ENCODE data around the gene COG7.

DNA sequence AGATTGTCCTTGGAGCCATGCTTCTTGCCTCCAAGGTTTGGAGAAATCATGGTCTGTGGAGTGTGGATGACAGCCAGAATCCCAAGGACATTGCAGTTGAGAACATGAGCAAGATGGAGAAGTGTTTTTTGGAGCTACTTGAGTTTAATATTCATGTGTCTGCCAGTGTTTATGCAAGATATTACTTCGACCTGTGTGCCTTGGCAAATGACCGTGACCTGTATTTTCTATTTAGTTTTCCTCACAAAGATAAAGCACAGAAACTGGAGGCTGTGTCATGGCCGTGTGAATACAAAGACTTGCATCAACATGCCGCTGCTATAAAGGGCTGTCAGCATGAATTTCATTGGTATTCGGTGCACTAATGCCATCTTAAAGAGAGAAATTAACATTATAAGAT lies 48.3 kb upstream of the COG7 start:
- TF ChIP-seq, protein P1, sequence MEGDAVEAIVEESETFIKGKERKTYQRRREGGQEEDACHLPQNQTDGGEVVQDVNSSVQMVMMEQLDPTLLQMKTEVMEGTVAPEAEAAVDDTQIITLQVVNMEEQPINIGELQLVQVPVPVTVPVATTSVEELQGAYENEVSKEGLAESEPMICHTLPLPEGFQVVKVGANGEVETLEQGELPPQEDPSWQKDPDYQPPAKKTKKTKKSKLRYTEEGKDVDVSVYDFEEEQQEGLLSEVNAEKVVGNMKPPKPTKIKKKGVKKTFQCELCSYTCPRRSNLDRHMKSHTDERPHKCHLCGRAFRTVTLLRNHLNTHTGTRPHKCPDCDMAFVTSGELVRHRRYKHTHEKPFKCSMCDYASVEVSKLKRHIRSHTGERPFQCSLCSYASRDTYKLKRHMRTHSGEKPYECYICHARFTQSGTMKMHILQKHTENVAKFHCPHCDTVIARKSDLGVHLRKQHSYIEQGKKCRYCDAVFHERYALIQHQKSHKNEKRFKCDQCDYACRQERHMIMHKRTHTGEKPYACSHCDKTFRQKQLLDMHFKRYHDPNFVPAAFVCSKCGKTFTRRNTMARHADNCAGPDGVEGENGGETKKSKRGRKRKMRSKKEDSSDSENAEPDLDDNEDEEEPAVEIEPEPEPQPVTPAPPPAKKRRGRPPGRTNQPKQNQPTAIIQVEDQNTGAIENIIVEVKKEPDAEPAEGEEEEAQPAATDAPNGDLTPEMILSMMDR (IDR thresholded peaks at IDR 0.05) = no peak
- TF ChIP-seq POLR2A (IDR thresholded peaks at IDR 0.05) = no peak

Measured in transverse colon (tissue), 3 donors.